ENCODE results near the gene COL18A1. TPM values are rescaled to one million over a fixed set of nuclear protein-coding genes. Genes with fewer than 3 reads are reported as not detected.
A peak's percentile ranks its signal among the peaks of the same experiment; 100 is the strongest.

COL18A1 gene
- total and polyA plus RNA-seq, 2 of the 8 experiments (the other 6 are each of a cell fraction or from before 2014, with no cell fraction given), result 145 to 201 TPM

DNA sequence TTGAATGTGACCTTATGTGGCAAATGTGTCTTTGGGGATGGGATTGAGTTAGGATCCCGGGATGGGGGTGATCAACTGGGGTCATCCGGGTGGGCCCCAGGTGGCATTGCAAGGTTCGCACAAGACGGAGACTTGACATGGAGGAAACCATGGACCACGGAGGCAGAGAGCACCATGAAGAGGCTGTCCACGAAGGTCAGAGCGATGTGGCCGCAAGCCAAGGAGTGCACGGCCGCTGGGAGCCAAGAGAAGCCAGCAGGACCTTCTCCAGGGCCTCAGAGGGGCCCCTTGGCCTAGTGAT is 22.3 kb upstream of the COL18A1 start:
- H4K8ac ChIP-seq (ENCODE audit: extremely low read depth, insufficient read depth, low read length), result no peak overlapping the region
- no peaks in the 10 kb centered on the region for H4K20me1 ChIP-seq (replicated peaks in 1 of 2; ENCODE audit: control insufficient read depth in 1 of 2, insufficient read depth in 2 of 2, low read length in 2 of 2)
- WGBS, 2 experiments (ENCODE audit: extremely low coverage in 1 of 2, insufficient coverage in 1 of 2, insufficient read length in 1 of 2, insufficient replicate concordance in 2 of 2, low coverage in 1 of 2, low lambda C conversion rate in 2 of 2, missing lambda C conversion rate in 1 of 2), result 90% methylated on average over 10 of the region's 10 CpGs; no CpG with 5 or more reads in 1 of the 2 experiments
- H2BK20ac ChIP-seq (ENCODE audit: low read length), result no peak overlapping the region
- H2BK120ac ChIP-seq (replicated peaks; ENCODE audit: low read depth, low read length), result no peak overlapping the region
- H3K9ac ChIP-seq (replicated peaks in 1 of 4; ENCODE audit: extremely low read depth in 1 of 4, low read depth in 3 of 4, low read length in 3 of 4), result no peak overlapping the region
- no peak overlapping the region for H3K4me2 ChIP-seq (ENCODE audit: insufficient read depth in 1 of 2, low read depth in 2 of 2, low read length in 2 of 2)
- no peak overlapping the region for H4K5ac ChIP-seq (ENCODE audit: insufficient read length, low read depth, low read length)
- no peak overlapping the region for H3K27ac ChIP-seq (ENCODE audit: low read depth, low read length)
- H3K23me2 ChIP-seq (ENCODE audit: low read depth, low read length), result no peaks in the 10 kb centered on the region
- H3K36me3 ChIP-seq (ENCODE audit: control insufficient read depth in 2 of 4, insufficient read depth in 4 of 4, low read length in 3 of 4), result no peaks in the 10 kb centered on the region
- H3K23ac ChIP-seq (ENCODE audit: insufficient read length), result no peak overlapping the region
- H3K14ac ChIP-seq (ENCODE audit: insufficient read length), result no peak overlapping the region
- ChIA-PET CTCF (ENCODE audit: partially characterized antibody) (interaction anchor here (1.1 to 3.3 kb wide), 3 partner anchors 9 to 90 kb away, joined by 3 to 10 read pairs (median 5); no protein-coding TSS in a partner anchor), POLR2A (ENCODE audit: partially characterized antibody) (interaction anchor here (1.0 kb wide), 1 partner anchor 9 kb away, joined by 3 read pairs; no protein-coding TSS in a partner anchor)
- no peak overlapping the region for H3K4me3 ChIP-seq (ENCODE audit: extremely low read depth in 1 of 4, insufficient read depth in 2 of 4, low read depth in 3 of 4, low read length in 4 of 4)
- H4K91ac ChIP-seq (replicated peaks; ENCODE audit: insufficient read length, low read length), result no peak overlapping the region
- DNase-seq (ENCODE audit: low read depth in 1 of 2, low spot score in 2 of 2) (no peak), FAIRE-seq (no peak)
- H2AK5ac ChIP-seq (ENCODE audit: low read depth, low read length), result no peak overlapping the region
- no peaks in the 10 kb centered on the region for H3K79me1 ChIP-seq (ENCODE audit: low read depth, low read length)
- no peak overlapping the region for H3K18ac ChIP-seq (ENCODE audit: extremely low read depth, low read length)
- H2AFZ ChIP-seq (ENCODE audit: low read length), result no peak overlapping the region
- peak overlapping the region; percentile 39; the same call in 1 of the 2 replicates for H2BK12ac ChIP-seq (ENCODE audit: low read depth, low read length)
- H2BK15ac ChIP-seq (ENCODE audit: low read length), result no peak overlapping the region
- H3K79me2 ChIP-seq (ENCODE audit: control insufficient read depth in 1 of 2, insufficient read depth in 2 of 2, low read length in 2 of 2), result no peaks in the 10 kb centered on the region
- no peaks in the 10 kb centered on the region for H3K27me3 ChIP-seq (replicated peaks in 1 of 4; ENCODE audit: control insufficient read depth in 3 of 4, extremely low read depth in 1 of 4, insufficient read depth in 3 of 4, low read length in 3 of 4)
- H3K9me3 ChIP-seq (ENCODE audit: insufficient read depth in 2 of 2, low read depth in 1 of 2, low read length in 1 of 2), result peaks cover 0 to 3% of the 10 kb centered on the region in 2 experiments; a peak in 1 of 4 replicates
- no peak overlapping the region for H3K4ac ChIP-seq (replicated peaks; ENCODE audit: insufficient read length, low read depth, low read length)
- H3K56ac ChIP-seq (replicated peaks; ENCODE audit: insufficient read length, low read depth, low read length), result no peak overlapping the region
- H2BK5ac ChIP-seq (ENCODE audit: low read depth, low read length), result no peak overlapping the region
- H3K4me1 ChIP-seq (replicated peaks in 1 of 4; ENCODE audit: control insufficient read depth in 3 of 4, insufficient read depth in 4 of 4, low read length in 3 of 4), result peaks cover 6 to 7% (median 6%) of the 10 kb centered on the region in 4 experiments
- TF ChIP-seq BACH1 (IDR thresholded peaks at IDR 0.05; ENCODE audit: low read length), result no peak
- TF ChIP-seq, protein P1, sequence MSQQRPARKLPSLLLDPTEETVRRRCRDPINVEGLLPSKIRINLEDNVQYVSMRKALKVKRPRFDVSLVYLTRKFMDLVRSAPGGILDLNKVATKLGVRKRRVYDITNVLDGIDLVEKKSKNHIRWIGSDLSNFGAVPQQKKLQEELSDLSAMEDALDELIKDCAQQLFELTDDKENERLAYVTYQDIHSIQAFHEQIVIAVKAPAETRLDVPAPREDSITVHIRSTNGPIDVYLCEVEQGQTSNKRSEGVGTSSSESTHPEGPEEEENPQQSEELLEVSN (IDR thresholded peaks at IDR 0.05), result no peak
- TF ChIP-seq NRF1 (IDR thresholded peaks at IDR 0.05; ENCODE audit: low read depth, low read length), result no peak
- no peak for TF ChIP-seq TEAD4 (IDR thresholded peaks at IDR 0.05; ENCODE audit: low read depth, low read length)

Data from H1 (cell line).